Stimulated activated CD4-positive, alpha-beta T cell treated with anti-CD3 and anti-CD28 coated beads, Interleukin-12 subunit alpha, Interleukin-12 subunit beta, amount 100 ng/mL, for 24 hours (primary cell): Measurements from ENCODE around the gene FASN.

ENCODE experiments used
- DNase-seq, 2 experiments: peaks; one replicate each; pipeline ENCODE4 v3.0.0-alpha.2; 2020; ENCODE audit warnings: low read depth in 2 of 2

The FASN gene

GRCh38 chr17:82088838-82089722 is 9.0 kb downstream of the FASN start:
- DNase-seq, result no peak

- no peak for DNase-seq
Measured at GRCh38 chr17:82087961-82088837, 9.8 kb downstream of the FASN start.

GRCh38 chr17:82086941-82087906 is 10.8 kb downstream of the FASN start:
- no peak for DNase-seq

- no peak for DNase-seq
Measured at GRCh38 chr17:82085931-82086764, 11.9 kb downstream of the FASN start.

GRCh38 chr17:82085031-82085861 is 12.8 kb downstream of the FASN start:
- no peak for DNase-seq

- DNase-seq, result no peak
Measured at GRCh38 chr17:82084373-82085030, 13.5 kb downstream of the FASN start.

GRCh38 chr17:82083533-82084359 is 14.3 kb downstream of the FASN start:
- DNase-seq, result no peak

GRCh38 chr17:82083009-82083408 is 15.0 kb downstream of the FASN start:
- no peak for DNase-seq

- no peak for DNase-seq
Measured at GRCh38 chr17:82082456-82082855, 15.6 kb downstream of the FASN start.

- no peak for DNase-seq
Measured at GRCh38 chr17:82081966-82082365, 16.1 kb downstream of the FASN start.

GRCh38 chr17:82081546-82081945 is 16.5 kb downstream of the FASN start:
- DNase-seq, result no peak

- DNase-seq, result no peak
Measured at GRCh38 chr17:82080789-82081464, 17.1 kb downstream of the FASN start.

GRCh38 chr17:82080048-82080788 is 17.8 kb downstream of the FASN start:
- no peak for DNase-seq

- no peak for DNase-seq
Measured at GRCh38 chr17:82079001-82079677, 18.9 kb downstream of the FASN start.

GRCh38 chr17:82078433-82078832 is 19.6 kb downstream of the FASN start:
- DNase-seq, result no peak

- DNase-seq, result no peak
Measured at GRCh38 chr17:82077617-82078358, 20.2 kb downstream of the FASN start.
